ENCODE results near the gene BICRA. TPM values are rescaled to one million over a fixed set of nuclear protein-coding genes. Genes with fewer than 3 reads are reported as not detected.

BICRA gene
- polyA plus RNA-seq, 1 experiment = 0.53 TPM

DNA sequence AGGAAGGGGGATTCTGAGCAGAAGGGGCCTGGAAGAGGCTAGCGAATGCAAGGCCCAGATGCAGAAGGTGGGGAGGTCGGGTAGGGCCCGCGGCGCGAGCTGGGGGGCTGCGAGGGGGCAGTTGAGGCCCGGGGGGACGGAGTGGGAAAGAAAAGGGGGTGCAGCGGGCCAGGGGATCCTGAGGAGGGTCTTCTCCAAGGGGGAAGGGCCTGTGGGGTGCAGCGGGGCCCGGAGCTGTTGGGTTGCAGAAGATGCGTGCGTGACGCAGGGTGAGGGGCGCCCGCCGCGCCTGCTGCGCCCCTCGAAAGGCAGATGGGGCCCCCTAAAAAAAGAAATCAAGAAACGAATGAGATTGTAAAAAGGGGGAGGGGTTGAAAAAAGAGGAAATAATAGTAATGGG is 36.3 kb upstream of the BICRA start:
- no peak overlapping the region for H3K4me3 ChIP-seq (ENCODE audit: low read depth, low read length)
- DNase-seq (ENCODE audit: low read depth) = no peak
- H3K27me3 ChIP-seq (ENCODE audit: control insufficient read depth, insufficient read depth, low read length) = peaks cover 2% of the 10 kb centered on the region; the same call in 1 of the 2 replicates
- no peaks in the 10 kb centered on the region for H3K36me3 ChIP-seq (ENCODE audit: control insufficient read depth, insufficient read depth, low read length)
- ChIA-PET CTCF (no interaction called here), POLR2A (no interaction called here)
- TF ChIP-seq, protein P1, sequence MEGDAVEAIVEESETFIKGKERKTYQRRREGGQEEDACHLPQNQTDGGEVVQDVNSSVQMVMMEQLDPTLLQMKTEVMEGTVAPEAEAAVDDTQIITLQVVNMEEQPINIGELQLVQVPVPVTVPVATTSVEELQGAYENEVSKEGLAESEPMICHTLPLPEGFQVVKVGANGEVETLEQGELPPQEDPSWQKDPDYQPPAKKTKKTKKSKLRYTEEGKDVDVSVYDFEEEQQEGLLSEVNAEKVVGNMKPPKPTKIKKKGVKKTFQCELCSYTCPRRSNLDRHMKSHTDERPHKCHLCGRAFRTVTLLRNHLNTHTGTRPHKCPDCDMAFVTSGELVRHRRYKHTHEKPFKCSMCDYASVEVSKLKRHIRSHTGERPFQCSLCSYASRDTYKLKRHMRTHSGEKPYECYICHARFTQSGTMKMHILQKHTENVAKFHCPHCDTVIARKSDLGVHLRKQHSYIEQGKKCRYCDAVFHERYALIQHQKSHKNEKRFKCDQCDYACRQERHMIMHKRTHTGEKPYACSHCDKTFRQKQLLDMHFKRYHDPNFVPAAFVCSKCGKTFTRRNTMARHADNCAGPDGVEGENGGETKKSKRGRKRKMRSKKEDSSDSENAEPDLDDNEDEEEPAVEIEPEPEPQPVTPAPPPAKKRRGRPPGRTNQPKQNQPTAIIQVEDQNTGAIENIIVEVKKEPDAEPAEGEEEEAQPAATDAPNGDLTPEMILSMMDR (IDR thresholded peaks at IDR 0.05; ENCODE audit: insufficient read depth, low read depth, low read length) = no peak

DNA sequence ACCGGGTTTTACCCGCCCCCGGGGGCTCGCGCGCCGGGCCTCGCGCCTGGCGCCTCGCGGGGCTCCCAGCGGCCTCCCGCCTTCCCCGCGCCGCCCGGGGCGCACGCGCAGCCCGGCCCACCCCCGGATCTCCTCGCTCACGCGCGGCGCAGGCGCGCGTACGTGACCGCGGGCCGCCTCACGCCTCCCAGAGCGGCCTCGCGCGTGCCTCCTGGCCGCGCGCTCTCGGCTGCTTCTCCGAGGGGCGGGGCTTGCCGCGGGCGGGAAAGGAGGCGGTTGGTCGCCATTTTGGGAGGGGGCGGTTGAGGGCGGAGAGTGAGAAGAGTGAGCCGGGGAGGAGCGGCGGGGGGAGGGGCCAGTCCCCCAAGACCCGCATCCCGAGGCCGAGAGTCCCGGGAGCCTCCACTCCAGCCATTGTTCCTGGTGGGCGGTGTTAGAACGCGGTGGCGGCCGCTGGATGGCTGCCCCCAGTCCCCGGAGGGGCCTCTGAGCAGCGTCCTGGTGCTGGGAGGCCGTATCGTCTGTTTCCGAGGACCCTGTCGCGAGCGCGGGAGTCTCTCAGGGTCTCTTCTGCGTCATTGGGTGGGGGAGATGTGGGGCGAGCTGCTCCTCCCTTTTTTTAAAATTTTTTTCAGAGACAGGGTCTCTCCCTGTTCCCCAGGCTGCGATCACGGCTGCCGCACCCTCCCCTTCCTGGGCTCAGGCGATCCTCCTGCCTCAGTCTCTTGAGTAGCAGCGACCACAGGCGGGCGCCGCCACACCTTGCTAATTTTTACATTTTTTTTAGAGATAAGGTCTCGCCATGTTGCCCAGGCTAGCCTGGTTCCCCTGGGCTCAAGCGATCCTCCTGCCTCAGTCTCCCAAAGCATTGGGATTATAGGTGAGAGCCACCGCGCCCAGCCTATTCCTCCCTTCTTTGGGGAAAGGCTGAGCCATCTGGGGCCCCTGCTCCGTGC is 35.6 kb upstream of the BICRA start, which contains the start of gene ZNF541:
Gene ZNF541, minus strand, starts transcription at position 78 of the 956 bp plus-strand sequence. CDS start 17,292 bp downstream, outside the sequence.
- no peaks in the 10 kb centered on the region for H3K36me3 ChIP-seq (ENCODE audit: control insufficient read depth, insufficient read depth, low read length)
- POLR2A ChIA-PET = no interaction called here
- peak within 1 kb of the TSS; percentile 41 for H3K4me3 ChIP-seq (ENCODE audit: low read depth, low read length)
- peaks cover 2% of the 10 kb centered on the region; the same call in 1 of the 2 replicates for H3K27me3 ChIP-seq (ENCODE audit: control insufficient read depth, insufficient read depth, low read length)
- CTCF ChIA-PET = interaction anchor here (1.2 kb wide), 1 partner anchor 11 kb away, joined by 4 read pairs; no protein-coding TSS in a partner anchor
- TF ChIP-seq, protein P1 (IDR thresholded peaks at IDR 0.05; ENCODE audit: insufficient read depth, low read depth, low read length) = no peak
- DNase-seq (ENCODE audit: low read depth) = no peak

DNA sequence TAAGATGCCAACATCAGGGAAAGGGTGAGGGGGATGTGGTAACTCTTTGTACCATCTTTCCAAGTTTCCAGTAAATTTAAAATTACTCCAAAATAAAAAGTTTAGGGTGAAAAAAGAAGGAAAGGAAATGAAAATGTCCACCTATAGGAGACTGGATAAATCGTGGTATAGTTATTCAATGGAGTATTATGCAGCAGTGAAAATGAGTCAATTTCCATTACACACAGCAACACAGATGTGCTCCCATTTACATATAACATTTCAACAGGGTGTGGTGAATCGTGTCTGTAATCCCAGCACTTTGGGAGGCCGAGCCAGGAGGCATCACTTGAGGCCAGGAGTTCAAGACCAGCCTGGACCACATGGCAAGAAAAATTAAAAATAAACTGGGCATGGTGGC is 28.5 kb upstream of the BICRA start:
- TF ChIP-seq, protein P1 (IDR thresholded peaks at IDR 0.05; ENCODE audit: insufficient read depth, low read depth, low read length) = no peak
- H3K4me3 ChIP-seq (ENCODE audit: low read depth, low read length) = no peak overlapping the region
- ChIA-PET CTCF (no interaction called here), POLR2A (no interaction called here)
- DNase-seq (ENCODE audit: low read depth) = no peak
- H3K36me3 ChIP-seq (ENCODE audit: control insufficient read depth, insufficient read depth, low read length) = no peaks in the 10 kb centered on the region
- peaks cover 2% of the 10 kb centered on the region; the same call in 1 of the 2 replicates for H3K27me3 ChIP-seq (ENCODE audit: control insufficient read depth, insufficient read depth, low read length)

DNA sequence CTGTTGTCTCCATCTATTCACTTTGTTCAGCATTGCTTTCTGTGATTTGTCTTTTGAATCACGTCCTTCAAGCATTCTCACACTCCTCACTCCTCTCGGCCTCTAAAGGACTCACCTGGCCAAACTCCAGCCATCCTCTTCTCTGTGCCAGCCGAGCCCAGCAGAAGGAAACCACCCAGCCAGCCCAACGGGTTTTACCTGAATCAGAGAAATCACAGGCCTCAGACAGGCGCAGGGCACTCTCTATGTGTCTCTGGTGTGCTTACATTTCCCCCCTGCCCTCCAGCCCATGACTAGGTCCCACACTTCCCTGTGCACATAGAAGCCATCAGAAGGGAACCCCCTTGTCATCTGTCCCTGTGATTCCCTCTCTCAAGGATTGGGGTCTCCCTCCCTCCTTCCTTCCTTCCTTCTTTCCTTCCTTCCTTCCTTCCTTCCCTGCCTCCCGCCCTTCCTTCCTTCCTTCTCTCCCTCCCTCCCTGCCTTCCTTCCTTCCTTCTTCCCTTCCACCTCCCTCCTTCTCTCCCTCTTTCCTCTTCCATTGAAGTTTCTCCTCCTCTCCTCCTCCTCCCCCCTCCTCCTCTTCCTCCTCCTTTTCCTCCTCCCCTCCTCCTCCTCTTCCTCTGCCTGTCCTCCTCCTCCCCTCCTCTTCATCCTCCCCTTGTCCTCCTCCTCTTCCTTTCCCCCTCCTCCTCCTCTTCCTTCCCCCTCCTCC is 27.2 kb upstream of the BICRA start:
- no peak overlapping the region for H3K4me3 ChIP-seq (ENCODE audit: low read depth, low read length)
- H3K36me3 ChIP-seq (ENCODE audit: control insufficient read depth, insufficient read depth, low read length) = no peaks in the 10 kb centered on the region
- CTCF ChIA-PET = interaction anchor here (0.7 kb wide), 1 partner anchor 67 kb away, joined by 3 read pairs; the partner anchor contains the start of gene NAPA
- TF ChIP-seq, protein P1 (IDR thresholded peaks at IDR 0.05; ENCODE audit: insufficient read depth, low read depth, low read length) = no peak
- H3K27me3 ChIP-seq (ENCODE audit: control insufficient read depth, insufficient read depth, low read length) = peaks cover 2% of the 10 kb centered on the region; the same call in 1 of the 2 replicates
- DNase-seq (ENCODE audit: low read depth) = no peak
- POLR2A ChIA-PET = no interaction called here
